Gastroesophageal sphincter (tissue), 3 donors: ENCODE measurements around the gene RFX3.

Experiments
- CTCF ChIP-seq, 4 experiments: fragments of 200-600 bp in 2 of 4; fragments of 450-650 bp in 2 of 4; sonication (generic) in 1 of 4; IDR thresholded peaks; one replicate each; pipeline ENCODE4 v1.5.1; 2017 to 2019; ENCODE audit warnings: antibody characterized with exemption in 4 of 4, mild to moderate bottlenecking in 2 of 4, moderate library complexity in 2 of 4
- POLR2A ChIP-seq, 2 donors: fragments of 450-650 bp; IDR thresholded peaks; one replicate each; pipeline ENCODE4 v1.6.1; 2017; ENCODE audit warnings: antibody characterized with exemption in 2 of 2, mild to moderate bottlenecking in 2 of 2, moderate library complexity in 1 of 2

GRCh38 chr9:3386753-3387152 is 139.0 kb downstream of the RFX3 start:
- TF ChIP-seq CTCF (IDR thresholded peaks at IDR 0.05): no peak
- TF ChIP-seq POLR2A (IDR thresholded peaks at IDR 0.05): no peak
